Endodermal cell (in vitro differentiated cells): Measurements from ENCODE around the gene CIB4. TPM values are rescaled to one million over a fixed set of nuclear protein-coding genes. Genes with fewer than 3 reads are reported as not detected.
A peak's percentile ranks its signal among the peaks of the same experiment; 100 is the strongest.

ENCODE experiments used
- DNase-seq: peaks from one replicate; pipeline ENCODE4 v3.0.0-alpha.2; 2017
- H3K27ac ChIP-seq: 2 replicates; pipeline ENCODE4 v1.5.1; 2013; ENCODE audit warnings: mild to moderate bottlenecking, low read depth, low read length, moderate library complexity
- H3K27me3 ChIP-seq: 2 replicates; pipeline ENCODE4 v1.6.1; 2013; ENCODE audit warnings: mild to moderate bottlenecking, low read length, moderate library complexity; ENCODE audit not compliant: insufficient read depth, control insufficient read depth, poor library complexity, severe bottlenecking
- H3K36me3 ChIP-seq: 2 replicates; pipeline ENCODE4 v1.7.0; 2013; ENCODE audit warnings: mild to moderate bottlenecking, low read length, moderate library complexity; ENCODE audit not compliant: control insufficient read depth, insufficient read depth
- H3K4me1 ChIP-seq: one replicate; pipeline ENCODE4 v1.7.0; 2013; ENCODE audit warnings: low read length; ENCODE audit not compliant: control insufficient read depth, insufficient read depth
- H3K4me3 ChIP-seq: 2 replicates; pipeline ENCODE4 v1.5.1; 2013; ENCODE audit warnings: mild to moderate bottlenecking, low read length, moderate library complexity
- H3K9ac ChIP-seq: 2 replicates; pipeline ENCODE4 v1.6.1; 2013; ENCODE audit warnings: mild to moderate bottlenecking, low read length, moderate library complexity; ENCODE audit not compliant: poor library complexity, severe bottlenecking; ENCODE audit errors: extremely low read depth
- H3K9me3 ChIP-seq: 2 replicates; pipeline ENCODE4 v1.6.1; 2013; ENCODE audit warnings: mild to moderate bottlenecking, low read length, moderate library complexity; ENCODE audit not compliant: control insufficient read depth
- H3K27ac Mint-ChIP-seq: 2 replicates; pipeline ENCODE4 v1.8.0; 2020; ENCODE audit warnings: mixed read lengths
- H3K27me3 Mint-ChIP-seq: 2 replicates; pipeline ENCODE4 v1.8.0; 2021; ENCODE audit warnings: mild to moderate bottlenecking, mixed read lengths; ENCODE audit not compliant: insufficient read depth
- H3K36me3 Mint-ChIP-seq: 2 replicates; pipeline ENCODE4 v1.8.0; 2020; ENCODE audit warnings: low read depth, mixed read lengths
- H3K4me1 Mint-ChIP-seq: 2 replicates; pipeline ENCODE4 v1.8.0; 2020; ENCODE audit warnings: mixed read lengths
- H3K4me3 Mint-ChIP-seq: 2 replicates; pipeline ENCODE4 v1.8.0; 2020; ENCODE audit warnings: mild to moderate bottlenecking, moderate library complexity, mixed read lengths
- H3K9me3 Mint-ChIP-seq: 2 replicates; pipeline ENCODE4 v1.8.0; 2020; ENCODE audit warnings: mild to moderate bottlenecking, mixed read lengths
- CTCF ChIP-seq: fragments of 200-600 bp; sonication (generic); conservative IDR thresholded peaks from 2 replicates; pipeline ENCODE4 v1.5.0; 2021; ENCODE audit warnings: antibody characterized with exemption, mild to moderate bottlenecking
- WGBS, 2 experiments: methylation state at CpG; one replicate each; pipeline versions ENCODE4 v1.1.5 to v1.1.7; 2013; ENCODE audit warnings: missing lambda C conversion rate in 2 of 2, mixed read lengths in 1 of 2; ENCODE audit not compliant: insufficient coverage in 1 of 2, insufficient read length in 1 of 2; 5-methylcytosine and 5-hydroxymethylcytosine counted together
- total RNA-seq, 2 donors: library from RNA; stranded (reverse); fragmentation: NEBNext Ultra II Directional in 1 of 2; extraction: Animal tissue kit (Norgen Biotek cat#: 25700) in 1 of 2; gene quantifications; 2 replicates in 1 of 2; 3 replicates in 1 of 2; pipeline ENCODE4 v1.2.1, GENCODE V29; 2021

Gene CIB4
- total RNA-seq, 2 donors from 2014 or later, result not detected

GRCh38 chr2:26685989-26686839, 45.0 kb upstream of the CIB4 start:
- Histone ChIP-seq H3K4me1 (peaks cover 17% of the 10 kb centered on the region), H3K27me3 (peaks cover 41% of the 10 kb centered on the region), H3K36me3 (no peaks in the 10 kb centered on the region), H3K9me3 (no peaks in the 10 kb centered on the region), H3K27ac (no peak overlapping the region), H3K4me3 (no peak overlapping the region), H3K9ac (no peak overlapping the region)
- no peak for TF ChIP-seq CTCF
- H3K9me3 Mint-ChIP-seq, result no peaks in the 10 kb centered on the region
- H3K4me1 Mint-ChIP-seq, result peaks cover 30% of the 10 kb centered on the region
- peaks cover 64% of the 10 kb centered on the region for H3K27me3 Mint-ChIP-seq
- H3K36me3 Mint-ChIP-seq, result no peaks in the 10 kb centered on the region
- WGBS, 2 experiments, result 75 to 79% methylated on average over 13 to 16 of the region's 16 CpGs
- DNase-seq, result peak; percentile 74
- H3K4me3 Mint-ChIP-seq, result no peak overlapping the region
- no peak overlapping the region for H3K27ac Mint-ChIP-seq

- H3K36me3 Mint-ChIP-seq, result no peaks in the 10 kb centered on the region
Measured at GRCh38 chr2:26685341-26685740, 44.2 kb upstream of the CIB4 start.

GRCh38 chr2:26683583-26683982, 42.4 kb upstream of the CIB4 start:
- Mint-ChIP-seq H3K4me3 (no peak overlapping the region), H3K36me3 (no peaks in the 10 kb centered on the region), H3K9me3 (no peaks in the 10 kb centered on the region), H3K27ac (no peak overlapping the region), H3K4me1 (peaks cover 25% of the 10 kb centered on the region), H3K27me3 (peaks cover 46% of the 10 kb centered on the region)
- H3K36me3 ChIP-seq, result no peaks in the 10 kb centered on the region
- H3K4me1 ChIP-seq, result peaks cover 12% of the 10 kb centered on the region
- no peak overlapping the region for H3K9ac ChIP-seq
- peak; percentile 44 for DNase-seq
- H3K27me3 ChIP-seq, result peaks cover 31% of the 10 kb centered on the region
- 93 to 98% methylated on average over 5 to 6 of the region's 6 CpGs for WGBS, 2 experiments
- TF ChIP-seq CTCF, result peak; percentile 52
- no peak overlapping the region for H3K27ac ChIP-seq
- no peaks in the 10 kb centered on the region for H3K9me3 ChIP-seq
- no peak overlapping the region for H3K4me3 ChIP-seq

More at GRCh38 chr2:26685341-26685740, 44.2 kb upstream of the CIB4 start:
- TF ChIP-seq CTCF, result no peak
- WGBS, 2 experiments, result 95% methylated on average over 5 of the region's 5 CpGs
- peaks cover 30% of the 10 kb centered on the region for H3K4me1 Mint-ChIP-seq
- Histone ChIP-seq H3K9me3 (no peaks in the 10 kb centered on the region), H3K4me1 (peaks cover 17% of the 10 kb centered on the region), H3K27me3 (peaks cover 33% of the 10 kb centered on the region), H3K36me3 (no peaks in the 10 kb centered on the region), H3K27ac (no peak overlapping the region), H3K4me3 (no peak overlapping the region), H3K9ac (no peak overlapping the region)
- peaks cover 56% of the 10 kb centered on the region for H3K27me3 Mint-ChIP-seq
- no peak overlapping the region for H3K4me3 Mint-ChIP-seq
- H3K9me3 Mint-ChIP-seq, result no peaks in the 10 kb centered on the region
- no peak overlapping the region for H3K27ac Mint-ChIP-seq
- DNase-seq, result peak; percentile 19
